Loucy (cell line): ENCODE data around the gene MAPK8.

Source experiments
- H2AFZ ChIP-seq: fragments of 200-600 bp; sonication (generic); 2 replicates; pipeline ENCODE4 v1.6.0; 2016; ENCODE audit warnings: antibody characterized with exemption, mild to moderate bottlenecking, low read length, moderate library complexity
- H3F3A ChIP-seq: fragments of 200-600 bp; 2 replicates; pipeline ENCODE4 v1.6.0; 2016; ENCODE audit warnings: antibody characterized with exemption, low read depth, mild to moderate bottlenecking
- H3K27me3 ChIP-seq: fragments of 200-600 bp; sonication (generic); 2 replicates; pipeline ENCODE4 v1.6.1; 2014; ENCODE audit warnings: low read length, mild to moderate bottlenecking; ENCODE audit not compliant: insufficient read depth, poor library complexity, severe bottlenecking
- H3K36me3 ChIP-seq: fragments of 200-600 bp; sonication (generic); 2 replicates; pipeline ENCODE4 v1.6.1; 2016; ENCODE audit warnings: low read length; ENCODE audit not compliant: insufficient read depth
- H3K4me1 ChIP-seq: fragments of 200-600 bp; sonication (generic); 2 replicates; pipeline ENCODE4 v1.5.1; 2014; ENCODE audit warnings: low read length, mild to moderate bottlenecking; ENCODE audit not compliant: insufficient read depth, poor library complexity, severe bottlenecking
- H3K4me2 ChIP-seq: fragments of 200-600 bp; sonication (generic); 2 replicates; pipeline ENCODE4 v1.6.0; 2014; ENCODE audit warnings: antibody characterized with exemption, low read length, low read depth, mild to moderate bottlenecking; ENCODE audit not compliant: poor library complexity, severe bottlenecking
- H3K4me3 ChIP-seq: fragments of 200-600 bp; sonication (generic); 2 replicates; pipeline ENCODE4 v1.5.1; 2014; ENCODE audit warnings: low read length, mild to moderate bottlenecking, mixed read lengths; ENCODE audit not compliant: poor library complexity, severe bottlenecking
- H3K79me2 ChIP-seq: fragments of 200-600 bp; sonication (generic); 2 replicates; pipeline ENCODE4 v1.6.1; 2014; ENCODE audit warnings: low read length; ENCODE audit not compliant: insufficient read depth
- H3K9ac ChIP-seq: fragments of 200-600 bp; sonication (generic); 2 replicates; pipeline ENCODE4 v1.6.0; 2014; ENCODE audit warnings: mild to moderate bottlenecking, low read depth, low read length, moderate library complexity; ENCODE audit not compliant: poor library complexity, severe bottlenecking
- H3K9me2 ChIP-seq: fragments of 200-600 bp; sonication (generic); replicated peaks from 2 replicates; pipeline ENCODE4 v1.6.1; 2016; ENCODE audit warnings: low read depth, low read length, mixed read lengths
- H3K9me3 ChIP-seq: fragments of 200-600 bp; sonication (generic); 2 replicates; pipeline ENCODE4 v1.6.1; 2014; ENCODE audit warnings: mild to moderate bottlenecking, antibody characterized with exemption, low read length, low read depth; ENCODE audit not compliant: insufficient read depth
- H4K20me1 ChIP-seq: fragments of 200-600 bp; sonication (generic); 2 replicates; pipeline ENCODE4 v1.6.0; 2014; ENCODE audit warnings: antibody characterized with exemption, low read length, mild to moderate bottlenecking; ENCODE audit not compliant: insufficient read depth, poor library complexity, severe bottlenecking
- EZH2phosphoT487 ChIP-seq: fragments of 200-600 bp; IDR thresholded peaks from 2 replicates; pipeline ENCODE4 v1.6.1; 2018; ENCODE audit warnings: antibody characterized with exemption, mild to moderate bottlenecking, moderate library complexity, borderline replicate concordance
- TF ChIP-seq, protein P1 (sequence below): fragments of 200-600 bp; sonication (generic); conservative IDR thresholded peaks from 2 replicates; pipeline ENCODE4 v1.5.1; 2014; ENCODE audit warnings: mild to moderate bottlenecking, antibody characterized with exemption, low read length

The MAPK8 gene

DNA sequence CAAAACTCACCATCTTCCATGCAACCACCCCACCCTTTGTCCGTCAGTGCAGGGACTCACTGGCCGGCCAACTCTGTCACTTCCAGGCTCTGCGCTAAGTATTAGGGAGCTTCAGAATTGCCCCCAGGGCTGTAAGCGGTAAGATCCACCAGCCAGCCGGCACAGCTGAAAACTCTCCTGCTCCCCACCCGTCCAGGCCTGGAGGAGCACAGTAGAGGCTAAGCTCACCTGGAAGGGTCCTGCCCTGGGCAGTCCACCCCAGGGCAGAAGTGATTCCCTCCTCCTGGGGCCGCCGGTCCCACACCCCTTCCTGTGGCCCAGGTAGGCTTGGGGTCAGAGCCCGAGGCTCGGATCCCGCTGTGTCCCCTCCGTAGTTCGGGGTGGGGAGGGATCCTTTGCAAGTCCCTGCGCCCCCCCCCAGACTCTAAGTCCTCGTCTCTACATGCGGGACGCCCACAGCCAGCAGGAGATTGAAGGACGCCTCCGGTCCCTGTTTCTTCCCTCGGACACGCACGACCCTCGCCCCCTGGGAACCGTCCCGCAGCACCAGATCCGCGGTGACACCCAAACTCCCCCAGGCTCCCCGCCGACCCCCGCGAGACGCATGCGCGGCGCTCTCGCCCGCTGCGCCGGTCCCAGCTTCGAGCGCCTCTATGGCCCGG, 159.5 kb downstream of the MAPK8 start:
- Histone ChIP-seq H3K9ac (no peak overlapping the region), H3K4me2 (no peak overlapping the region), H3K36me3 (no peaks in the 10 kb centered on the region), H3K79me2 (peaks cover 14% of the 10 kb centered on the region; the same call in 1 of the 2 replicates), H3K4me1 (peaks cover 50% of the 10 kb centered on the region), H3K9me2 (no peaks in the 10 kb centered on the region), H3F3A (peaks cover 3% of the 10 kb centered on the region; the same call in 1 of the 2 replicates), H3K4me3 (no peak overlapping the region), H4K20me1 (no peaks in the 10 kb centered on the region), H3K9me3 (no peaks in the 10 kb centered on the region), H2AFZ (no peak overlapping the region), H3K27me3 (no peaks in the 10 kb centered on the region)
- TF ChIP-seq, protein P1, sequence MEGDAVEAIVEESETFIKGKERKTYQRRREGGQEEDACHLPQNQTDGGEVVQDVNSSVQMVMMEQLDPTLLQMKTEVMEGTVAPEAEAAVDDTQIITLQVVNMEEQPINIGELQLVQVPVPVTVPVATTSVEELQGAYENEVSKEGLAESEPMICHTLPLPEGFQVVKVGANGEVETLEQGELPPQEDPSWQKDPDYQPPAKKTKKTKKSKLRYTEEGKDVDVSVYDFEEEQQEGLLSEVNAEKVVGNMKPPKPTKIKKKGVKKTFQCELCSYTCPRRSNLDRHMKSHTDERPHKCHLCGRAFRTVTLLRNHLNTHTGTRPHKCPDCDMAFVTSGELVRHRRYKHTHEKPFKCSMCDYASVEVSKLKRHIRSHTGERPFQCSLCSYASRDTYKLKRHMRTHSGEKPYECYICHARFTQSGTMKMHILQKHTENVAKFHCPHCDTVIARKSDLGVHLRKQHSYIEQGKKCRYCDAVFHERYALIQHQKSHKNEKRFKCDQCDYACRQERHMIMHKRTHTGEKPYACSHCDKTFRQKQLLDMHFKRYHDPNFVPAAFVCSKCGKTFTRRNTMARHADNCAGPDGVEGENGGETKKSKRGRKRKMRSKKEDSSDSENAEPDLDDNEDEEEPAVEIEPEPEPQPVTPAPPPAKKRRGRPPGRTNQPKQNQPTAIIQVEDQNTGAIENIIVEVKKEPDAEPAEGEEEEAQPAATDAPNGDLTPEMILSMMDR: no peak
- no peak for TF ChIP-seq EZH2phosphoT487

DNA sequence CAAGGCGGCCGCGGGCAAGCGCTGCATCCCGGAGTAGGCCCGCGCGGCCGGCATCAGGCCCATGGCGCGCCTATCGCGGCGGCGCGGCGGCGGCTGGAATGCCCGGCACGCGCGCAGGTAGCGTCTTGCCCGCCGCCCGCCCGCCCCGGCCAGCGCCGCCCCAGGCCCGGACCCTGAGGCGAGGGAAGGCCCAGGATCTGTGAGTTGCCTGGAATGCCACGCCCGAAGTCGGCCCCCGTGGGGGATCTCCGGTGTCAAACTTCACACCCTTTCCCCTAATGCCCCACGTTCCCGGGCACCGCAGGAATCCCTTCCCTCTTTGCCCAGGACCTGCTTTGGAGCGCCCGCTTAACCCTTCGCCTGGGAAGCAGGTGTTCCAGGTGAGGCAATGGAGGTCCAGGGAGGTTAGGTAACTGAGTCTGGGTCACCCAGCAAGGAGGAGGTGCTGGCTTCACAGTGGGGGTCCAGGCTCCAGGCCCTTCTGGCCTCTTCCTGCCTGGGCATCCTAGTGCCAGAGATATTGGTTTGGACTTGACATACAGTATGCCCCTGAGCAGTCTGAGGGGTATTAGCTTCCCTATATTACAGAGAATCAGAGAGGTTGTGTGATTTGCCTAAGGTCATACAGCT, 160.2 kb downstream of the MAPK8 start:
- H3K4me1 ChIP-seq: peaks cover 57% of the 10 kb centered on the region
- H2AFZ ChIP-seq: no peak overlapping the region
- H3K36me3 ChIP-seq: no peaks in the 10 kb centered on the region
- peak overlapping the region; percentile 95 for H3K4me2 ChIP-seq
- no peaks in the 10 kb centered on the region for H3K9me2 ChIP-seq
- peaks cover 3% of the 10 kb centered on the region; the same call in 1 of the 2 replicates for H3F3A ChIP-seq
- H3K9ac ChIP-seq: peak overlapping the region; percentile 97
- no peak overlapping the region for H3K4me3 ChIP-seq
- no peaks in the 10 kb centered on the region for H4K20me1 ChIP-seq
- H3K27me3 ChIP-seq: no peaks in the 10 kb centered on the region
- TF ChIP-seq, protein P1: no peak
- TF ChIP-seq EZH2phosphoT487: no peak
- peaks cover 14% of the 10 kb centered on the region; the same call in 1 of the 2 replicates for H3K79me2 ChIP-seq
- no peaks in the 10 kb centered on the region for H3K9me3 ChIP-seq

DNA sequence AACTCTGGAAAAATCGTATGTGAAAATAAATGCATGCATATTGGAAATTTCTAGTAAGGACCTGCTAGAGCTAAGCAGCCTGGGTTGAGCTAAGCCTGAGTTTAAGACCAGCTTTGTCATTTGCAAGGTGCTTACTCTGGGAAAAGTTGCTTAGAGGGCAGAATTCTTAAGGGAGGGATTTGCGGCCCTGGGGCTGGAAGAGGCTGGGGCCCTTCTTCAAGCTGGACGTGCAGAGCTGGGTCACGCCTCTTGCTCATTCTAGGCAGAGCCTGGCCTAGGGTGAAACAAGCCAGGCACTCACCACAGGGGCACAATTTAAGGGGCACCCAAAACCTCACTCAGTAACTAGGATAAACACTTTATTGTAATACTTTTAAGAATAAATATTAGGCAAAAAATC, 161.2 kb downstream of the MAPK8 start:
- Histone ChIP-seq H3K4me3 (peak overlapping the region; percentile 73), H3K9me2 (no peaks in the 10 kb centered on the region), H3K27me3 (no peaks in the 10 kb centered on the region), H3K9me3 (no peaks in the 10 kb centered on the region), H3K4me1 (peaks cover 57% of the 10 kb centered on the region), H2AFZ (no peak overlapping the region), H4K20me1 (no peaks in the 10 kb centered on the region), H3K79me2 (peaks cover 14% of the 10 kb centered on the region; the same call in 1 of the 2 replicates), H3K9ac (peak overlapping the region; percentile 97), H3K36me3 (no peaks in the 10 kb centered on the region), H3K4me2 (peak overlapping the region; percentile 95), H3F3A (peaks cover 3% of the 10 kb centered on the region; the same call in 1 of the 2 replicates)
- no peak for TF ChIP-seq EZH2phosphoT487
- TF ChIP-seq, protein P1: no peak
